HepG2 (cell line): Measurements from ENCODE around the gene ARL2. TPM values are rescaled to one million over a fixed set of nuclear protein-coding genes. Genes with fewer than 3 reads are reported as not detected.
A peak's percentile ranks its signal among the peaks of the same experiment; 100 is the strongest.

Experiments
- ARID2 ChIP-seq: sonication (generic); formaldehyde crosslinking; IDR thresholded peaks from 2 replicates; pipeline ENCODE4 v1.8.1; 2022; ENCODE audit warnings: mild to moderate bottlenecking, missing genetic modification reagents, borderline replicate concordance
- ELF3 ChIP-seq: IDR thresholded peaks from 2 replicates; pipeline ENCODE4 v1.6.1; 2016; ENCODE audit warnings: missing genetic modification reagents, missing compliant biosample characterization
- JARID2 ChIP-seq: sonication (generic); formaldehyde crosslinking; IDR thresholded peaks from 2 replicates; pipeline ENCODE4 v1.8.1; 2023; ENCODE audit warnings: missing genetic modification reagents, inconsistent platforms; ENCODE audit not compliant: insufficient replicate concordance
- KDM6A ChIP-seq: IDR thresholded peaks from 2 replicates; pipeline ENCODE4 v1.6.1; 2016; ENCODE audit warnings: low read depth
- KLF6 ChIP-seq: IDR thresholded peaks from 2 replicates; pipeline ENCODE4 v1.8.0; 2016; ENCODE audit warnings: missing biosample characterization, missing genetic modification reagents
- MAFG ChIP-seq: sonication (generic); formaldehyde crosslinking; IDR thresholded peaks from 2 replicates; pipeline ENCODE4 v1.5.1; 2020; ENCODE audit warnings: mild to moderate bottlenecking, missing genetic modification reagents
- NFE2L2 ChIP-seq: fragments of 150-350 bp; IDR thresholded peaks from 2 replicates; pipeline ENCODE4 v1.6.1; 2014; ENCODE audit warnings: low read length
- PAWR ChIP-seq: sonication (generic); formaldehyde crosslinking; IDR thresholded peaks from 2 replicates; pipeline ENCODE4 v1.4.0; 2020; ENCODE audit warnings: missing genetic modification reagents, mild to moderate bottlenecking, borderline replicate concordance
- TGIF2 ChIP-seq: IDR thresholded peaks from 2 replicates; pipeline ENCODE4 v1.6.1; 2016; ENCODE audit warnings: control low read depth, missing compliant biosample characterization
- U2AF2 ChIP-seq: fragments of 200-400 bp; formaldehyde crosslinking; IDR thresholded peaks from 2 replicates; pipeline ENCODE4 v1.6.1; 2017; ENCODE audit warnings: low read depth, mild to moderate bottlenecking, low read length
- ZFP82 ChIP-seq: sonication (generic); formaldehyde crosslinking; IDR thresholded peaks from 2 replicates; pipeline ENCODE4 v1.5.1; 2020; ENCODE audit warnings: mild to moderate bottlenecking, missing genetic modification reagents, borderline replicate concordance
- ZFY ChIP-seq: sonication (generic); formaldehyde crosslinking; IDR thresholded peaks from 2 replicates; pipeline ENCODE4 v1.4.0; 2020; ENCODE audit warnings: missing genetic modification reagents
- ZNF136 ChIP-seq: sonication (generic); formaldehyde crosslinking; IDR thresholded peaks from 2 replicates; pipeline ENCODE4 v1.8.1; 2022; ENCODE audit warnings: low read depth, mild to moderate bottlenecking, moderate library complexity, missing genetic modification reagents
- ZNF232 ChIP-seq: sonication (generic); formaldehyde crosslinking; IDR thresholded peaks from 2 replicates; pipeline ENCODE4 v1.4.0; 2020; ENCODE audit warnings: missing genetic modification reagents, borderline replicate concordance
- ZNF235 ChIP-seq: sonication (generic); formaldehyde crosslinking; IDR thresholded peaks from 2 replicates; pipeline ENCODE4 v1.8.1; 2023; ENCODE audit warnings: mild to moderate bottlenecking, missing genetic modification reagents, borderline replicate concordance
- ZNF446 ChIP-seq: sonication (generic); formaldehyde crosslinking; IDR thresholded peaks from 2 replicates; pipeline ENCODE4 v1.5.0; 2020; ENCODE audit warnings: mild to moderate bottlenecking, missing genetic modification reagents
- ZNF570 ChIP-seq: sonication (generic); formaldehyde crosslinking; IDR thresholded peaks from 2 replicates; pipeline ENCODE4 v1.4.0; 2020; ENCODE audit warnings: mild to moderate bottlenecking, missing genetic modification reagents, borderline replicate concordance
- ZNF589 ChIP-seq: sonication (generic); formaldehyde crosslinking; conservative IDR thresholded peaks from 2 replicates; pipeline ENCODE4 v1.8.0; 2022; ENCODE audit warnings: mild to moderate bottlenecking, moderate library complexity, missing genetic modification reagents
- ZNF619 ChIP-seq: sonication (generic); formaldehyde crosslinking; IDR thresholded peaks from 2 replicates; pipeline ENCODE4 v1.4.0; 2020; ENCODE audit warnings: mild to moderate bottlenecking, missing genetic modification reagents
- polyA plus RNA-seq, 8 experiments: library from polyadenylated mRNA; depleted of rRNA in 3 of 8; stranded (reverse) in 7 of 8; unstranded in 1 of 8; fragments of >200 nt; fragmentation: Illumina TruSeq in 4 of 8; extraction: Trizol in 4 of 8; gene quantifications; 2 replicates each; pipeline versions ENCODE4 v1.2.1 to v1.2.3, GENCODE V29; 2011 to 2016; ENCODE audit warnings: low read depth in 4 of 8, missing spikeins in 1 of 8, mixed read lengths in 1 of 8; ENCODE audit not compliant: insufficient read depth in 1 of 8
- total RNA-seq, 5 experiments: library from RNA; depleted of rRNA; stranded (reverse); fragments of >200 nt; fragmentation: Illumina TruSeq; extraction: Trizol; gene quantifications; 2 replicates each; pipeline ENCODE4 v1.2.3, GENCODE V29; 2016; ENCODE audit warnings: low read depth in 1 of 5
- TF ChIP-seq, protein P1 (sequence below): sonication (generic); formaldehyde crosslinking; IDR thresholded peaks from 2 replicates; pipeline ENCODE4 v1.5.1; 2020; ENCODE audit warnings: missing genetic modification reagents, mild to moderate bottlenecking, borderline replicate concordance
- TF ChIP-seq, protein P2 (sequence below): IDR thresholded peaks from 2 replicates; pipeline ENCODE4 v1.6.1; 2016; ENCODE audit warnings: low read depth, control low read depth
- TF ChIP-seq, protein P3 (sequence below): sonication (generic); formaldehyde crosslinking; IDR thresholded peaks from 2 replicates; pipeline ENCODE4 v1.4.0; 2020; ENCODE audit warnings: missing genetic modification reagents
- TF ChIP-seq, protein P4 (sequence below): sonication (generic); formaldehyde crosslinking; IDR thresholded peaks from 2 replicates; pipeline ENCODE4 v1.4.0; 2020; ENCODE audit warnings: low read depth, mild to moderate bottlenecking, missing genetic modification reagents

Gene ARL2
- total and polyA plus RNA-seq, 2 of the 13 experiments (the other 11 are each of a cell fraction or from before 2014, with no cell fraction given): 82.9 to 84.4 TPM

DNA sequence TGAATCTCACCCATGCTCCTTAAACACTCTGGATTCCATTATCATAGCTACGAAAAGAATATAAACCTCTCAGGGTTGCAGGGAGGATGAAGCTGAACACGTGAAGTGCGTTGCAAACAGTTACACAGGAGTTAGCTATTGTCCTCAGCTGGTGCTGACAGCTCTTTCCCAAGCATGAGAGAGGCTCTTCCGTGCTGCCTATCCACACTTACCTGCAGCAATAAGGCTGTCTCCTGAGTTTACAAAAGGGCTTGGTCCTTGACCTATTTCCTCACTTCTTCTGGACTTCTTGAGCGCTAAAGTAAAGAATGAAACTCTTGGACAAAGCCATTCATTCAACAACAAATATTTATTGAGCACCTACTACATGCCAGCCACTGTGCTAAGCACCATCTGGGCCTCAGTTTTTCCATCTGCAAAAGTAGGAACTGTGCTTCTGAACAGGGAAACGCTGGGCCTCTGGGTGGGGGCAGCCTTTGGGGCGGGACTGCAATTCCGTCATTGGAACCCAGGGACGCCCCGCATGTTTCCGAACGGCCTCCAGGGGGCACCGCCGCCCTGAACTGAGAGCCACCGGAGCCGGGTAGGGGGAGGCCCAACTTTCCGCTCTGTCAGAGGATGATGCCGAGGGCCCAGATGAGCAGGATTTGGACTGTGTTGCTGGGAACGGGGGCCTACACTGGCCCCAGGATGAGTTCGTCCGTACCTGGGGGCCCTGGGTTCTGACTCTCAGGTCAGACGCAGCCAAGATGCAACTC, 651 bp upstream of the ARL2 start (continued):
- TF ChIP-seq, protein P1, sequence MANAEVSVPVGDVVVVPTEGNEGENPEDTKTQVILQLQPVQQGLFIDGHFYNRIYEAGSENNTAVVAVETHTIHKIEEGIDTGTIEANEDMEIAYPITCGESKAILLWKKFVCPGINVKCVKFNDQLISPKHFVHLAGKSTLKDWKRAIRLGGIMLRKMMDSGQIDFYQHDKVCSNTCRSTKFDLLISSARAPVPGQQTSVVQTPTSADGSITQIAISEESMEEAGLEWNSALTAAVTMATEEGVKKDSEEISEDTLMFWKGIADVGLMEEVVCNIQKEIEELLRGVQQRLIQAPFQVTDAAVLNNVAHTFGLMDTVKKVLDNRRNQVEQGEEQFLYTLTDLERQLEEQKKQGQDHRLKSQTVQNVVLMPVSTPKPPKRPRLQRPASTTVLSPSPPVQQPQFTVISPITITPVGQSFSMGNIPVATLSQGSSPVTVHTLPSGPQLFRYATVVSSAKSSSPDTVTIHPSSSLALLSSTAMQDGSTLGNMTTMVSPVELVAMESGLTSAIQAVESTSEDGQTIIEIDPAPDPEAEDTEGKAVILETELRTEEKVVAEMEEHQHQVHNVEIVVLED (CRISPR knock-in tag): no peak
- TF ChIP-seq ZNF619 (CRISPR knock-in tag): no peak
- TF ChIP-seq ZNF235 (CRISPR knock-in tag): peak; percentile 8; the same call in 1 of the 2 replicates
- TF ChIP-seq ZNF446 (CRISPR knock-in tag): 0 out of 2 replicates have a peak, but pooled peaks have one; percentile 41
- 0 out of 2 replicates have a peak, but pooled peaks have one; percentile 19 for TF ChIP-seq KLF6 (CRISPR knock-in tag)
- TF ChIP-seq MAFG (CRISPR knock-in tag): no peak
- TF ChIP-seq, protein P2, sequence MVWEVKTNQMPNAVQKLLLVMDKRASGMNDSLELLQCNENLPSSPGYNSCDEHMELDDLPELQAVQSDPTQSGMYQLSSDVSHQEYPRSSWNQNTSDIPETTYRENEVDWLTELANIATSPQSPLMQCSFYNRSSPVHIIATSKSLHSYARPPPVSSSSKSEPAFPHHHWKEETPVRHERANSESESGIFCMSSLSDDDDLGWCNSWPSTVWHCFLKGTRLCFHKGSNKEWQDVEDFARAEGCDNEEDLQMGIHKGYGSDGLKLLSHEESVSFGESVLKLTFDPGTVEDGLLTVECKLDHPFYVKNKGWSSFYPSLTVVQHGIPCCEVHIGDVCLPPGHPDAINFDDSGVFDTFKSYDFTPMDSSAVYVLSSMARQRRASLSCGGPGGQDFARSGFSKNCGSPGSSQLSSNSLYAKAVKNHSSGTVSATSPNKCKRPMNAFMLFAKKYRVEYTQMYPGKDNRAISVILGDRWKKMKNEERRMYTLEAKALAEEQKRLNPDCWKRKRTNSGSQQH: peak; percentile 72; the same call in 1 of the 2 replicates
- no peak for TF ChIP-seq ZFY (CRISPR knock-in tag)
- TF ChIP-seq TGIF2 (CRISPR knock-in tag): 0 out of 2 replicates have a peak, but pooled peaks have one; percentile 8
- no peak; the same call in 1 of the 2 replicates for TF ChIP-seq ZNF589
- TF ChIP-seq KDM6A: no peak
- TF ChIP-seq ZNF570 (CRISPR knock-in tag): no peak
- TF ChIP-seq, protein P3, sequence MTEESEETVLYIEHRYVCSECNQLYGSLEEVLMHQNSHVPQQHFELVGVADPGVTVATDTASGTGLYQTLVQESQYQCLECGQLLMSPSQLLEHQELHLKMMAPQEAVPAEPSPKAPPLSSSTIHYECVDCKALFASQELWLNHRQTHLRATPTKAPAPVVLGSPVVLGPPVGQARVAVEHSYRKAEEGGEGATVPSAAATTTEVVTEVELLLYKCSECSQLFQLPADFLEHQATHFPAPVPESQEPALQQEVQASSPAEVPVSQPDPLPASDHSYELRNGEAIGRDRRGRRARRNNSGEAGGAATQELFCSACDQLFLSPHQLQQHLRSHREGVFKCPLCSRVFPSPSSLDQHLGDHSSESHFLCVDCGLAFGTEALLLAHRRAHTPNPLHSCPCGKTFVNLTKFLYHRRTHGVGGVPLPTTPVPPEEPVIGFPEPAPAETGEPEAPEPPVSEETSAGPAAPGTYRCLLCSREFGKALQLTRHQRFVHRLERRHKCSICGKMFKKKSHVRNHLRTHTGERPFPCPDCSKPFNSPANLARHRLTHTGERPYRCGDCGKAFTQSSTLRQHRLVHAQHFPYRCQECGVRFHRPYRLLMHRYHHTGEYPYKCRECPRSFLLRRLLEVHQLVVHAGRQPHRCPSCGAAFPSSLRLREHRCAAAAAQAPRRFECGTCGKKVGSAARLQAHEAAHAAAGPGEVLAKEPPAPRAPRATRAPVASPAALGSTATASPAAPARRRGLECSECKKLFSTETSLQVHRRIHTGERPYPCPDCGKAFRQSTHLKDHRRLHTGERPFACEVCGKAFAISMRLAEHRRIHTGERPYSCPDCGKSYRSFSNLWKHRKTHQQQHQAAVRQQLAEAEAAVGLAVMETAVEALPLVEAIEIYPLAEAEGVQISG: no peak
- peak; percentile 22; the same call in 1 of the 2 replicates for TF ChIP-seq ELF3 (CRISPR knock-in tag)
- no peak for TF ChIP-seq ZNF232 (CRISPR knock-in tag)
- TF ChIP-seq U2AF2: no peak
- TF ChIP-seq ZNF136 (CRISPR knock-in tag): no peak
- TF ChIP-seq, protein P4, sequence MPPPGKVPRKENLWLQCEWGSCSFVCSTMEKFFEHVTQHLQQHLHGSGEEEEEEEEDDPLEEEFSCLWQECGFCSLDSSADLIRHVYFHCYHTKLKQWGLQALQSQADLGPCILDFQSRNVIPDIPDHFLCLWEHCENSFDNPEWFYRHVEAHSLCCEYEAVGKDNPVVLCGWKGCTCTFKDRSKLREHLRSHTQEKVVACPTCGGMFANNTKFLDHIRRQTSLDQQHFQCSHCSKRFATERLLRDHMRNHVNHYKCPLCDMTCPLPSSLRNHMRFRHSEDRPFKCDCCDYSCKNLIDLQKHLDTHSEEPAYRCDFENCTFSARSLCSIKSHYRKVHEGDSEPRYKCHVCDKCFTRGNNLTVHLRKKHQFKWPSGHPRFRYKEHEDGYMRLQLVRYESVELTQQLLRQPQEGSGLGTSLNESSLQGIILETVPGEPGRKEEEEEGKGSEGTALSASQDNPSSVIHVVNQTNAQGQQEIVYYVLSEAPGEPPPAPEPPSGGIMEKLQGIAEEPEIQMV: 0 out of 2 replicates have a peak, but pooled peaks have one; percentile 1
- TF ChIP-seq JARID2 (CRISPR knock-in tag): no peak
- TF ChIP-seq NFE2L2: no peak
- TF ChIP-seq ARID2 (CRISPR knock-in tag): peak; percentile 19; the same call in 1 of the 2 replicates
- 0 out of 2 replicates have a peak, but pooled peaks have one; percentile 21 for TF ChIP-seq ZFP82 (CRISPR knock-in tag)
- no peak for TF ChIP-seq PAWR (CRISPR knock-in tag)
